GM13976 (cell line): Measurements from ENCODE around the gene PIGB.

Experiments
- DNase-seq: peaks from one replicate; pipeline ENCODE4 v3.0.0; 2012; ENCODE audit warnings: low spot score
- in situ Hi-C: fragments of 300-500 bp; cut with MboI; formaldehyde crosslinking; loops from one replicate; pipeline ENCODE4 v1.12.0; 2022; ENCODE audit warnings: low sequenced_read_pairs, mixed read lengths, inconsistent platforms; ENCODE audit not compliant: unreplicated experiment
- TF ChIP-seq, protein P1 (sequence below): IDR thresholded peaks from 2 replicates; pipeline ENCODE4 v1.5.1; 2012; ENCODE audit warnings: borderline replicate concordance, mild to moderate bottlenecking; ENCODE audit not compliant: insufficient read depth; ENCODE audit errors: extremely low read depth, missing control alignments, control extremely low read depth

PIGB gene

DNA sequence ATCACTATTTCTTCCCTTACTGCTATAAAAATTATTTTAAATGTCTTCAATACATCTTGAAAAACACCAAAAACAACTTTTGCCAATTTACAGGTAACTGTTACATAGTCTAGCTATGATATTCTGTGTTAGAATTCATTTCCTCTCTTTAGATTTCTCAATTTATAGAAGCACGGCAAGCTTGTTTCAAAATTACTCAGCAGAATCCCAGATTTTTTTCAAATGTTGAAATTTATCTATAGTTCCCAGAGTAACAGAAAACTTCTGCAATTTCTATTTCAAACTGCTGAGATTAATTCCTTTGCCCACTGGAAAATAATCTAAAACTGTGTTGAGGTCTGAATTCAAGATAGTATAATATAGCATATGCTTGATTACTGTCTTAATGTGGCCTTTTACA lies 48.0 kb downstream of the PIGB start:
- in situ Hi-C loops: no loop called here

GRCh38 chr15:55372701-55373440 lies 53.8 kb downstream of the PIGB start:
- in situ Hi-C loops: no loop called here
- TF ChIP-seq, protein P1, sequence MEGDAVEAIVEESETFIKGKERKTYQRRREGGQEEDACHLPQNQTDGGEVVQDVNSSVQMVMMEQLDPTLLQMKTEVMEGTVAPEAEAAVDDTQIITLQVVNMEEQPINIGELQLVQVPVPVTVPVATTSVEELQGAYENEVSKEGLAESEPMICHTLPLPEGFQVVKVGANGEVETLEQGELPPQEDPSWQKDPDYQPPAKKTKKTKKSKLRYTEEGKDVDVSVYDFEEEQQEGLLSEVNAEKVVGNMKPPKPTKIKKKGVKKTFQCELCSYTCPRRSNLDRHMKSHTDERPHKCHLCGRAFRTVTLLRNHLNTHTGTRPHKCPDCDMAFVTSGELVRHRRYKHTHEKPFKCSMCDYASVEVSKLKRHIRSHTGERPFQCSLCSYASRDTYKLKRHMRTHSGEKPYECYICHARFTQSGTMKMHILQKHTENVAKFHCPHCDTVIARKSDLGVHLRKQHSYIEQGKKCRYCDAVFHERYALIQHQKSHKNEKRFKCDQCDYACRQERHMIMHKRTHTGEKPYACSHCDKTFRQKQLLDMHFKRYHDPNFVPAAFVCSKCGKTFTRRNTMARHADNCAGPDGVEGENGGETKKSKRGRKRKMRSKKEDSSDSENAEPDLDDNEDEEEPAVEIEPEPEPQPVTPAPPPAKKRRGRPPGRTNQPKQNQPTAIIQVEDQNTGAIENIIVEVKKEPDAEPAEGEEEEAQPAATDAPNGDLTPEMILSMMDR: no peak
- peak; percentile 27 for DNase-seq

More for the DNA sequence above, 48.0 kb downstream of the PIGB start:
- TF ChIP-seq, protein P1: no peak
- DNase-seq: no peak

- DNase-seq: no peak
- in situ Hi-C loops: no loop called here
- TF ChIP-seq, protein P1: no peak
Observed at GRCh38 chr15:55379095-55379494, 60.1 kb downstream of the PIGB start.

- no peak for DNase-seq
- TF ChIP-seq, protein P1: no peak
- in situ Hi-C loops: no loop called here
Observed at GRCh38 chr15:55381595-55381994, 62.6 kb downstream of the PIGB start.

DNA sequence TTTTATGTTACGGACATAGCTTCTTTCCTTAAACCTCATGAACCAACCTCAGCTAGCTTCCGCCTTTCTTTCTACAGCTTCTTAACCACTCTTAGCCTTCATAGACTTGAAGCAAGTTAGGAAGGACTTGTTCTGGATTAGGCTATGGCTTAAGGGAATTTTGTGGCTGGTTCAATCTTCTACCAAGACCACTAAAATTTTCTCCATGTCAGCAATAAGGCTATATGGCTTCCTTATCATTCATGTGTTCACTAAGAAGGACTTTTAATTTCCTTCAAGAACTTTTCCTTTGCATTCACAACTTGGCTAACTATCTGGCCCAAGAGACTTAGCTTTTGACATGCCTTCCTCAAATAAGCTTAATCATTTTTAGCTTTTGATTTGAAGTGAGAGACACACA lies 64.7 kb downstream of the PIGB start:
- in situ Hi-C loops: no loop called here
- no peak for DNase-seq
- TF ChIP-seq, protein P1: no peak

GRCh38 chr15:55387027-55387426 lies 68.0 kb downstream of the PIGB start:
- TF ChIP-seq, protein P1: no peak

More at GRCh38 chr15:55387027-55387426, 68.0 kb downstream of the PIGB start:
- in situ Hi-C loops: no loop called here
- no peak for DNase-seq
